ENCODE measurements around the gene ERO1B.

GRCh38 chr1:236222632-236223031 is 59.1 kb downstream of the ERO1B start:
- no peak for TF ChIP-seq POLR2A (IDR thresholded peaks at IDR 0.05)
- TF ChIP-seq CTCF (IDR thresholded peaks at IDR 0.05): no peak
